HG03558 (cell line): ENCODE measurements around the gene TMEM30A.

Experiments used
- ATAC-seq: cut with Tn5 transposase; IDR thresholded peaks from one replicate; pipeline ENCODE4 v1.9.1; 2021; ENCODE audit warnings: moderate number of reproducible peaks; ENCODE audit not compliant: unreplicated experiment; ENCODE audit errors: extremely low read depth

Gene TMEM30A

GRCh38 chr6:75296811-75297779 lies 12.5 kb upstream of the TMEM30A start:
- ATAC-seq: peak; percentile 57

GRCh38 chr6:75292555-75292954 lies 8.0 kb upstream of the TMEM30A start:
- ATAC-seq: no peak

- ATAC-seq: no peak
These were observed 7.2 kb upstream of the TMEM30A start for GRCh38 chr6:75291744-75292143.

- ATAC-seq: no peak
These were observed 6.7 kb upstream of the TMEM30A start for GRCh38 chr6:75291331-75291730.

- ATAC-seq: no peak
These were observed 5.7 kb upstream of the TMEM30A start for GRCh38 chr6:75290136-75290945.

- no peak for ATAC-seq
These were observed 3.4 kb upstream of the TMEM30A start for GRCh38 chr6:75288023-75288422.

- ATAC-seq: no peak
These were observed 2.8 kb upstream of the TMEM30A start for GRCh38 chr6:75287424-75287823.

GRCh38 chr6:75286955-75287354 lies 2.4 kb upstream of the TMEM30A start:
- ATAC-seq: no peak

GRCh38 chr6:75285283-75285639 lies 669 bp upstream of the TMEM30A start:
- no peak for ATAC-seq

- ATAC-seq: peak; percentile 4
These were observed 523 bp downstream of the TMEM30A start for GRCh38 chr6:75283907-75284631.

GRCh38 chr6:75282706-75283105 lies 1.9 kb downstream of the TMEM30A start:
- ATAC-seq: no peak

GRCh38 chr6:75281653-75282052 lies 2.9 kb downstream of the TMEM30A start:
- ATAC-seq: no peak

- no peak for ATAC-seq
These were observed 4.3 kb downstream of the TMEM30A start for GRCh38 chr6:75280131-75280855.

GRCh38 chr6:75279418-75279817 lies 5.2 kb downstream of the TMEM30A start:
- no peak for ATAC-seq

GRCh38 chr6:75278474-75279077 lies 6.0 kb downstream of the TMEM30A start:
- no peak for ATAC-seq

GRCh38 chr6:75275067-75275466 lies 9.5 kb downstream of the TMEM30A start:
- ATAC-seq: no peak

- no peak for ATAC-seq
These were observed 11.6 kb downstream of the TMEM30A start for GRCh38 chr6:75273009-75273408.

- no peak for ATAC-seq
These were observed 12.3 kb downstream of the TMEM30A start for GRCh38 chr6:75272145-75272840.

- no peak for ATAC-seq
These were observed 15.6 kb downstream of the TMEM30A start for GRCh38 chr6:75268988-75269354.
